Right atrium auricular region (tissue), 2 donors: ENCODE measurements around the gene CARMIL1. TPM values are rescaled to one million over a fixed set of nuclear protein-coding genes. Genes with fewer than 3 reads are reported as not detected.

Experiments
- DNase-seq: peaks from one replicate; pipeline ENCODE4 v3.0.0-alpha.2; 2019; ENCODE audit warnings: low spot score
- H3K27ac ChIP-seq, 2 donors: fragments of 200-600 bp; sonication (generic); 1 replicate in 1 of 2; 2 replicates in 1 of 2; pipeline ENCODE4 v1.5.1; 2016 to 2019
- H3K27me3 ChIP-seq, 2 donors: fragments of 200-600 bp; sonication (generic); one replicate each; pipeline versions ENCODE4 v1.5.1 to v1.6.0; 2017 to 2019
- H3K36me3 ChIP-seq: fragments of 200-600 bp; sonication (generic); one replicate; pipeline ENCODE4 v1.5.1; 2016
- H3K4me1 ChIP-seq, 2 donors: fragments of 200-600 bp; sonication (generic); one replicate each; pipeline versions ENCODE4 v1.5.1 to v1.6.0; 2017 to 2019
- H3K4me3 ChIP-seq, 2 donors: fragments of 200-600 bp; sonication (generic); 1 replicate in 1 of 2; 2 replicates in 1 of 2; pipeline ENCODE4 v1.5.1; 2017 to 2019; ENCODE audit warnings: mild to moderate bottlenecking in 1 of 2, moderate library complexity in 1 of 2
- H3K9me3 ChIP-seq, 2 donors: fragments of 200-600 bp; sonication (generic); one replicate each; pipeline ENCODE4 v1.5.1; 2019
- CTCF ChIP-seq, 2 donors: fragments of 200-600 bp; sonication (generic); IDR thresholded peaks; one replicate each; pipeline ENCODE4 v1.5.1; 2019; ENCODE audit warnings: antibody characterized with exemption in 2 of 2
- total RNA-seq, 2 donors: library from RNA; depleted of rRNA; stranded (reverse); fragments of >200 nt; gene quantifications; one replicate each; pipeline ENCODE4 v1.1.0, GENCODE V29; 2016

CARMIL1 gene
- total RNA-seq, 2 donors from 2014 or later = 7.9 to 29.4 TPM

DNA sequence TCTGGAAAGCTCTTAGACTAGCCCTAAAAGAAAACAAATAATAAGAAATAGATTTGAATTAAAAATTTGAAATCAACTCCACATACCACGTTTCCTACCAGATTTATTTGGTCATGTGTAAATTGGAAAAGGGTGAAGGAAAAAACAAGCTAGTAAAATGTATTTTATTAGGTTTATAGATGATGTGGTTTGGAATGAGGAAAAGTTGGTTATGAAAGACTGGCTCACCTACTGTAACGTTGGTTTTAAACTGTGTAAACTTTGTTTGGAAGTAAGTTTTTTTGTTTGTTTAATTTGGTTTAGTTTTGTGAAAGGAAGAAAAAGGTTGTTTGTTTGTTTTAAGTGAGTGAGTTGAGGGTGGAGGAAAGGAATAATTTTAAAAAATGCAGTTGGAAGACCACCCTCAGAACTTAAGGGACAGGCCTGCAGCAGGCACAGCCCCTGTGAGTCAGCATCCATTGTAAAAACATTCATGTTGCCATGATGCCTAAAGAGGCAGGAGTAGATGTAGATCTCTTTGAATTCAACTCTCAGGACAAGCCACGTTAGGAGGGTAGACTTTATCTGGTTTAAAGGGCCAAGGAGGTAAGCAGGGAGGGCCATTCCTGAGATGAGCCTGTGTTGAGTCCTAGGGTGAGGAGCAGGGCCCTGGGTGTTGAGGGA, 279.1 kb downstream of the CARMIL1 start:
- peaks cover 3% of the 10 kb centered on the region for H3K36me3 ChIP-seq
- no peak for TF ChIP-seq CTCF (IDR thresholded peaks at IDR 0.05)
- no peak overlapping the region for H3K27ac ChIP-seq
- no peaks in the 10 kb centered on the region for H3K27me3 ChIP-seq
- no peak for DNase-seq
- H3K4me1 ChIP-seq = no peaks in the 10 kb centered on the region
- H3K4me3 ChIP-seq = no peak overlapping the region
- H3K9me3 ChIP-seq = no peaks in the 10 kb centered on the region

DNA sequence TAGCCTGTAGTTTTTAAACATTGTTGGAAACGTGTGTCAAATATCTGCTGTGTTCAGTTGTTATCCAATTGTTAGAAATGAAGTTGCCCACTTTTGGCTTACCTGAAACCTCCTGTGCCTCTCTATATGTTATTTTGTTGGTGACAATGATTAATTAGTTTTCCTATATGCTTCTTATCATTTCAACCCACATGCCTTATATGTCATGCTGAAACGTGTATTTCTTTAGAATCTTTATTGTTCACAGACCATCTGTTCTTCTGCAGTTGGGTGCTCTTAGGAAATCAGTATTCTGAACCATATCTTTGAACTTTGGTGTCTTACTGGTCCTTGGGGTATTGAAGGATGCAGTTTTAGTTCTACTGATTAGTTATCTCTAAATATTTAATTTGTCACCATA, 281.7 kb downstream of the CARMIL1 start:
- no peak overlapping the region for H3K4me3 ChIP-seq
- no peaks in the 10 kb centered on the region for H3K4me1 ChIP-seq
- no peaks in the 10 kb centered on the region for H3K27me3 ChIP-seq
- no peak for DNase-seq
- no peaks in the 10 kb centered on the region for H3K9me3 ChIP-seq
- H3K27ac ChIP-seq = no peak overlapping the region
- TF ChIP-seq CTCF (IDR thresholded peaks at IDR 0.05) = no peak
- peaks cover 3% of the 10 kb centered on the region for H3K36me3 ChIP-seq

- Histone ChIP-seq H3K36me3 (no peaks in the 10 kb centered on the region), H3K9me3 (no peaks in the 10 kb centered on the region), H3K27me3 (no peaks in the 10 kb centered on the region), H3K27ac (no peak overlapping the region), H3K4me1 (no peaks in the 10 kb centered on the region), H3K4me3 (no peak overlapping the region)
- TF ChIP-seq CTCF (IDR thresholded peaks at IDR 0.05) = no peak
- no peak for DNase-seq
These were observed 285.8 kb downstream of the CARMIL1 start for GRCh38 chr6:25564943-25565342.

GRCh38 chr6:25570578-25570977, 291.4 kb downstream of the CARMIL1 start:
- Histone ChIP-seq H3K27me3 (no peaks in the 10 kb centered on the region), H3K4me3 (no peak overlapping the region), H3K4me1 (no peaks in the 10 kb centered on the region), H3K9me3 (no peaks in the 10 kb centered on the region), H3K27ac (no peak overlapping the region), H3K36me3 (no peaks in the 10 kb centered on the region)
- TF ChIP-seq CTCF (IDR thresholded peaks at IDR 0.05) = no peak
- no peak for DNase-seq

DNA sequence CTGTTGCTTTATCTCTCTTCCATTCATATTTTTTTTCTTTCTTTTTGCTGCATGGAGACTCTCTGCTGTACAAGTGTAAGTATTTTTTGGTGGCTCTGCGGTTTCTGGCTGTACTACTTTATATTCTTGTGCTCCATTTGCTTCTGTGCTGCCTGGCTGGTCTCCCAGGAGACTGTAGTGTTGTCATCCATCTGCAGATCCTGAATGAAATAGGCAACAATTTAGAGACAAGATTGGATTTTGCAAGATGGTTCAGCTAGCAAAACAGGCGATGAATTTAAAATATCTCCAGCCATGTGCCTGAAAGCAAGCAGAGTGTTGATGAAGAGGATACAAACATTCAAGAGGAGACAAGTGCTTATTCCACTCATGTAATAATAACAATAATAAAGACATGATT, 297.7 kb downstream of the CARMIL1 start:
- TF ChIP-seq CTCF (IDR thresholded peaks at IDR 0.05) = no peak
- peaks cover 9% of the 10 kb centered on the region for H3K36me3 ChIP-seq
- no peak overlapping the region for H3K4me3 ChIP-seq
- H3K4me1 ChIP-seq = no peaks in the 10 kb centered on the region
- H3K27ac ChIP-seq = no peak overlapping the region
- no peaks in the 10 kb centered on the region for H3K27me3 ChIP-seq
- no peak for DNase-seq
- no peaks in the 10 kb centered on the region for H3K9me3 ChIP-seq

GRCh38 chr6:25578538-25578937, 299.4 kb downstream of the CARMIL1 start:
- no peak for TF ChIP-seq CTCF (IDR thresholded peaks at IDR 0.05)
- no peak overlapping the region for H3K4me3 ChIP-seq
- no peaks in the 10 kb centered on the region for H3K27me3 ChIP-seq
- H3K9me3 ChIP-seq = no peaks in the 10 kb centered on the region
- H3K27ac ChIP-seq = no peak overlapping the region
- no peak for DNase-seq
- peaks cover 9% of the 10 kb centered on the region for H3K36me3 ChIP-seq
- H3K4me1 ChIP-seq = no peaks in the 10 kb centered on the region
